B cell (primary cell): ENCODE data around the gene SRC.

Source experiments
- EZH2 ChIP-seq: IDR thresholded peaks from 2 replicates; pipeline ENCODE4 v1.6.1; 2012; ENCODE audit warnings: borderline replicate concordance, low read depth, mild to moderate bottlenecking, moderate library complexity, low read length; ENCODE audit not compliant: insufficient read depth, poor library complexity, severe bottlenecking
- TF ChIP-seq, protein P1 (sequence below): fragments of 200-600 bp; IDR thresholded peaks from one replicate; pipeline ENCODE4 v1.8.0; 2022; ENCODE audit warnings: antibody characterized with exemption, mild to moderate bottlenecking

- TF ChIP-seq, protein P1, sequence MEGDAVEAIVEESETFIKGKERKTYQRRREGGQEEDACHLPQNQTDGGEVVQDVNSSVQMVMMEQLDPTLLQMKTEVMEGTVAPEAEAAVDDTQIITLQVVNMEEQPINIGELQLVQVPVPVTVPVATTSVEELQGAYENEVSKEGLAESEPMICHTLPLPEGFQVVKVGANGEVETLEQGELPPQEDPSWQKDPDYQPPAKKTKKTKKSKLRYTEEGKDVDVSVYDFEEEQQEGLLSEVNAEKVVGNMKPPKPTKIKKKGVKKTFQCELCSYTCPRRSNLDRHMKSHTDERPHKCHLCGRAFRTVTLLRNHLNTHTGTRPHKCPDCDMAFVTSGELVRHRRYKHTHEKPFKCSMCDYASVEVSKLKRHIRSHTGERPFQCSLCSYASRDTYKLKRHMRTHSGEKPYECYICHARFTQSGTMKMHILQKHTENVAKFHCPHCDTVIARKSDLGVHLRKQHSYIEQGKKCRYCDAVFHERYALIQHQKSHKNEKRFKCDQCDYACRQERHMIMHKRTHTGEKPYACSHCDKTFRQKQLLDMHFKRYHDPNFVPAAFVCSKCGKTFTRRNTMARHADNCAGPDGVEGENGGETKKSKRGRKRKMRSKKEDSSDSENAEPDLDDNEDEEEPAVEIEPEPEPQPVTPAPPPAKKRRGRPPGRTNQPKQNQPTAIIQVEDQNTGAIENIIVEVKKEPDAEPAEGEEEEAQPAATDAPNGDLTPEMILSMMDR: no peak
- TF ChIP-seq EZH2: no peak
Observed at GRCh38 chr20:37340998-37341397, 4.9 kb upstream of the SRC start.
